Activated naive CD4-positive, alpha-beta T cell treated with anti-CD3 and anti-CD28 coated beads for 36 hours (primary cell): Measurements from ENCODE around the gene OSBP2. TPM values are rescaled to one million over a fixed set of nuclear protein-coding genes. Genes with fewer than 3 reads are reported as not detected.

Source experiments
- CTCF ChIA-PET: fragments of 350-600 bp; sonication (Branson Sonifier 250); formaldehyde crosslinking; loops from one replicate; lab custom pipeline; 2021; ENCODE audit warnings: antibody characterized with exemption; lab: Charles Lee
- DNase-seq: peaks from one replicate; pipeline ENCODE4 v3.0.0-alpha.2; 2020
- H3K27ac Mint-ChIP-seq: one replicate; pipeline ENCODE4 v1.8.0; 2021; ENCODE audit warnings: mild to moderate bottlenecking, mixed read lengths
- H3K27me3 Mint-ChIP-seq: one replicate; pipeline ENCODE4 v1.8.0; 2021; ENCODE audit warnings: low read depth, mixed read lengths
- H3K36me3 Mint-ChIP-seq: one replicate; pipeline ENCODE4 v1.8.0; 2021; ENCODE audit warnings: low read depth, mixed read lengths
- H3K4me1 Mint-ChIP-seq: one replicate; pipeline ENCODE4 v1.8.0; 2021; ENCODE audit warnings: low read depth, mixed read lengths
- H3K4me3 Mint-ChIP-seq: one replicate; pipeline ENCODE4 v1.8.0; 2021; ENCODE audit warnings: mild to moderate bottlenecking, moderate library complexity, mixed read lengths
- H3K9me3 Mint-ChIP-seq: one replicate; pipeline ENCODE4 v1.8.0; 2021; ENCODE audit warnings: mixed read lengths
- intact Hi-C: fragments of 100-400 bp; cut with micrococcal nuclease; formaldehyde crosslinking; loops from one replicate; pipeline ENCODE4 v1.15.1; 2023
- total RNA-seq, 2 experiments: library from RNA; stranded (reverse); gene quantifications; one replicate each; pipeline ENCODE4 v1.2.3, GENCODE V29; 2021

Gene OSBP2
- total RNA-seq, 2 experiments from 2014 or later: 0.81 to 0.89 TPM

GRCh38 chr22:30894371-30894740 lies 199.7 kb downstream of the OSBP2 start:
- peaks cover 33% of the 10 kb centered on the region for H3K4me1 Mint-ChIP-seq
- DNase-seq: no peak
- H3K27me3 Mint-ChIP-seq: no peaks in the 10 kb centered on the region
- CTCF ChIA-PET: interaction anchor here (0.6 kb wide), 1 partner anchor 24 kb away, joined by 3 read pairs; no protein-coding TSS in a partner anchor
- intact Hi-C loops: no loop called here
- H3K27ac Mint-ChIP-seq: no peak overlapping the region
- no peak overlapping the region for H3K4me3 Mint-ChIP-seq
- H3K9me3 Mint-ChIP-seq: no peaks in the 10 kb centered on the region
- peaks cover 3% of the 10 kb centered on the region for H3K36me3 Mint-ChIP-seq

DNA sequence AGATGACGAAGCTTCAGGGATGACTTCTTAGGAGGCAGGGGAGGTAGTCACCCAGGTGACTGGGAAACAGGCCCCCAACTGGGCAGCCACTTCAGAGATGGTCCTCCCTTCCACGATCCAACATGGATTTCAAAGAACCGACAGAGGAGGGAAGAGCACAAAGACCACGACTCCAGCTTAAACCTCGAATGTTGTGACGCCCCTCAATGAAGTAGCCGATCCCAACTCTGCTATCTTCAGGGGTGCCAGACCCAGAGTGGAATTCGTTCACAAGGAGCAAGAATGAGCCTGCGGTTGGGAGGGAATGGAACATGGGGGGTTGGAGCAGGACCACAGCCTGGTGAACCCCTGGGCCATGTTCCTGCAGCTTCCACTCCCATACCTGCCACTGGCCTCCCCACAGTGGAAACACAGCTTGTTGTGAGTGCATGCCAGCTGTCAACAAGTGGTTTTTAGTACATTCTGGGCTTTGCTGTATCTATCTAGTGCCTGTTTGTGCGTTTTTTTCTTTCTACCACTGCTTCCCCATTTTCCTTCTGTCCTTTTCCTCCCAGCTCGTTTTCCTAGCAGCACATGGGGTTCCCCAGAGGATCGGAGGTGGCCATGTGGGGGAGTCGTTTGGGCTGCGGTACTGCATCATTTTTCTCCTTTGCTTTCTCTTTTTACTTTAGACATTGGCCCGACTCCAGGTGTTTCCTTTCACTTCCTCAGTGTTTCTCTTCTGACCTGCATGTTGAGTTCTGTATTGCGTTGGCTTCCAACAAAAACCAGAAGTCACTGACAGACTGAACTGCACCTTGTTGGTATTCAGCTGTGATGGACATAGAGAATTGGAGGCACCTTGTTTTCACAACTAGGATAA lies 208.1 kb downstream of the OSBP2 start:
- Mint-ChIP-seq H3K4me3 (no peak overlapping the region), H3K9me3 (no peaks in the 10 kb centered on the region), H3K27me3 (no peaks in the 10 kb centered on the region), H3K36me3 (peaks cover 20% of the 10 kb centered on the region), H3K27ac (no peak overlapping the region), H3K4me1 (peaks cover 4% of the 10 kb centered on the region)
- no peak for DNase-seq
- CTCF ChIA-PET: interaction anchor here (1.5 kb wide), 1 partner anchor 17 kb away, joined by 4 read pairs; no protein-coding TSS in a partner anchor
- intact Hi-C loops: no loop called here

GRCh38 chr22:30903876-30904460 lies 209.3 kb downstream of the OSBP2 start:
- Mint-ChIP-seq H3K27me3 (no peaks in the 10 kb centered on the region), H3K9me3 (no peaks in the 10 kb centered on the region), H3K27ac (no peak overlapping the region), H3K4me3 (no peak overlapping the region), H3K36me3 (peaks cover 16% of the 10 kb centered on the region), H3K4me1 (peaks cover 4% of the 10 kb centered on the region)
- intact Hi-C loops: no loop called here
- no peak for DNase-seq
- CTCF ChIA-PET: interaction anchor here (1.5 kb wide), 1 partner anchor 16 kb away, joined by 4 read pairs; no protein-coding TSS in a partner anchor

DNA sequence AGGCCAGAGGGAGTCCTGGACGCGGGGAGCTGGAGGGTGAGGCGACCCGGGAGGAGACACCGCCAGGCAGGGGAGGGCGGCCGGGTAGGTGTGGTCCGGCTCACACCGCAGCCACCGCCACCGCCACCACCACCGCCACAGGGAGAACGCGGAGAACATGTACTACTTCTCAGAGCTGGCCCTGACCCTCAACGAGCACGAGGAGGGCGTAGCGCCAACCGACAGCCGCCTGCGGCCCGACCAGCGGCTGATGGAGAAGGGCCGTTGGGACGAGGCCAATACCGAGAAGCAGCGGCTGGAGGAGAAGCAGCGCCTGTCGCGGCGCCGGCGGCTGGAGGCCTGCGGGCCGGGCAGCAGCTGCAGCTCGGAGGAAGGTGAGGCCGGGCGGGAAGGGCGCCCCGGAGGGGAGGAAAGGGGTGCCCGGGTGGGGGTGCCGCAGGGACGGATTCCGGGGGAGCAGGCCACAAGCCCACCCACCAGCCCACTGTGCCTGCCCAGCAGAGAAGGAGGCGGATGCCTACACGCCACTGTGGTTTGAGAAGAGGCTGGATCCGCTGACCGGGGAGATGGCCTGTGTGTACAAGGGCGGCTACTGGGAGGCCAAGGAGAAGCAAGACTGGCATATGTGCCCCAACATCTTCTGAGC lies 211.1 kb downstream of the OSBP2 start:
- Mint-ChIP-seq H3K27me3 (no peaks in the 10 kb centered on the region), H3K4me1 (peaks cover 4% of the 10 kb centered on the region), H3K9me3 (no peaks in the 10 kb centered on the region)

GRCh38 chr22:30906411-30906810 lies 211.7 kb downstream of the OSBP2 start:
- no peaks in the 10 kb centered on the region for H3K27me3 Mint-ChIP-seq
- peaks cover 21% of the 10 kb centered on the region for H3K36me3 Mint-ChIP-seq
- peaks cover 4% of the 10 kb centered on the region for H3K4me1 Mint-ChIP-seq
- H3K9me3 Mint-ChIP-seq: no peaks in the 10 kb centered on the region
- DNase-seq: no peak
- H3K4me3 Mint-ChIP-seq: no peak overlapping the region
- intact Hi-C loops: no loop called here
- no peak overlapping the region for H3K27ac Mint-ChIP-seq
- CTCF ChIA-PET: no interaction called here

More for the DNA sequence above, 211.1 kb downstream of the OSBP2 start:
- Mint-ChIP-seq H3K36me3 (peaks cover 21% of the 10 kb centered on the region), H3K4me3 (no peak overlapping the region), H3K27ac (no peak overlapping the region)
- no peak for DNase-seq
- CTCF ChIA-PET: no interaction called here
- intact Hi-C loops: no loop called here

- no peak for DNase-seq
- Mint-ChIP-seq H3K36me3 (peaks cover 19% of the 10 kb centered on the region), H3K4me3 (no peak overlapping the region), H3K4me1 (peaks cover 4% of the 10 kb centered on the region), H3K27me3 (no peaks in the 10 kb centered on the region), H3K27ac (no peak overlapping the region), H3K9me3 (no peaks in the 10 kb centered on the region)
- intact Hi-C loops: no loop called here
- CTCF ChIA-PET: interaction anchor here (1.7 kb wide), 1 partner anchor 13 kb away, joined by 12 read pairs; no protein-coding TSS in a partner anchor
These were observed 212.3 kb downstream of the OSBP2 start for GRCh38 chr22:30906946-30907345.

- Mint-ChIP-seq H3K36me3 (peaks cover 11% of the 10 kb centered on the region), H3K4me1 (peaks cover under 1% of the 10 kb centered on the region), H3K27ac (no peak overlapping the region), H3K4me3 (no peak overlapping the region), H3K27me3 (no peaks in the 10 kb centered on the region), H3K9me3 (no peaks in the 10 kb centered on the region)
- DNase-seq: no peak
- intact Hi-C loops: no loop called here
- CTCF ChIA-PET: interaction anchor here (1.7 kb wide), 1 partner anchor 11 kb away, joined by 12 read pairs; no protein-coding TSS in a partner anchor
These were observed 213.4 kb downstream of the OSBP2 start for GRCh38 chr22:30908051-30908461.

- Mint-ChIP-seq H3K4me3 (no peak overlapping the region), H3K27ac (no peak overlapping the region), H3K36me3 (peaks cover 9% of the 10 kb centered on the region), H3K9me3 (no peaks in the 10 kb centered on the region), H3K27me3 (no peaks in the 10 kb centered on the region), H3K4me1 (no peaks in the 10 kb centered on the region)
- intact Hi-C loops: no loop called here
- CTCF ChIA-PET: interaction anchor here (2.3 kb wide), 1 partner anchor 11 kb away, joined by 10 read pairs; no protein-coding TSS in a partner anchor
- no peak for DNase-seq
These were observed 214.6 kb downstream of the OSBP2 start for GRCh38 chr22:30909306-30909705.

- Mint-ChIP-seq H3K27me3 (no peaks in the 10 kb centered on the region), H3K4me3 (no peak overlapping the region), H3K4me1 (no peaks in the 10 kb centered on the region), H3K27ac (no peak overlapping the region), H3K9me3 (peaks cover under 1% of the 10 kb centered on the region), H3K36me3 (peaks cover 8% of the 10 kb centered on the region)
- CTCF ChIA-PET: interaction anchor here (2.3 kb wide), 1 partner anchor 10 kb away, joined by 10 read pairs; no protein-coding TSS in a partner anchor
- intact Hi-C loops: no loop called here
- no peak for DNase-seq
These were observed 215.7 kb downstream of the OSBP2 start for GRCh38 chr22:30910358-30910757.

- peaks cover 4% of the 10 kb centered on the region for H3K9me3 Mint-ChIP-seq
- CTCF ChIA-PET: interaction anchor here (1.0 to 3.2 kb wide), 7 partner anchors 11 to 314 kb away, joined by 3 to 19 read pairs (median 5); partner anchors contain the start of gene OSBP2
- H3K27ac Mint-ChIP-seq: no peak overlapping the region
- peaks cover 5% of the 10 kb centered on the region for H3K36me3 Mint-ChIP-seq
- no peak overlapping the region for H3K4me3 Mint-ChIP-seq
- DNase-seq: no peak
- intact Hi-C loops: no loop called here
- H3K27me3 Mint-ChIP-seq: no peaks in the 10 kb centered on the region
- peaks cover 7% of the 10 kb centered on the region for H3K4me1 Mint-ChIP-seq
These were observed 224.1 kb downstream of the OSBP2 start for GRCh38 chr22:30918761-30919160.

DNA sequence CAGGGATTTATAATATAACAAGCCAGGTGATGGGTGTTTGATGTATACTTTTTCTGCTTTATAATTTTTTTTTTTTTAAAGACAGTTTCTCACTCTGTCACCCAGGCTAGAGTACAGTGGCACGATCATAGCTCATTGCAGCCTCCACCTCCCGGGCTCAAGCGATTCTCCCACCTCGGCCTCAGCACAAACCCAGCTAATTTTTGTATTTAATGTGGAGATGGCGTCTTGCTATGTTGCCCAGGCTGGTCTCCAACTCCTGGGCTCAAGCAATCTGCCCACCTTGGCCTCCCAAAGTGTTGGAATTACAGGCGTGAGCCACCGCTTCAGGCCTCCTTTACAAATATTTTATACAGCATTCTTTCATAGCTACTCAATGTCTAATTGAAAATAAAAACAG lies 225.3 kb downstream of the OSBP2 start:
- H3K9me3 Mint-ChIP-seq: peaks cover 4% of the 10 kb centered on the region
- peaks cover 7% of the 10 kb centered on the region for H3K4me1 Mint-ChIP-seq
- CTCF ChIA-PET: interaction anchor here (0.6 to 3.2 kb wide), 32 partner anchors 10 to 445 kb away, joined by 3 to 38 read pairs (median 5); partner anchors contain the start of gene OSBP2
- DNase-seq: no peak
- intact Hi-C loops: loop anchor here (1.0 kb wide), 3 partner anchors 157 to 286 kb away; no protein-coding TSS in a partner anchor
- H3K27me3 Mint-ChIP-seq: no peaks in the 10 kb centered on the region
- H3K27ac Mint-ChIP-seq: no peak overlapping the region
- H3K36me3 Mint-ChIP-seq: peaks cover 5% of the 10 kb centered on the region
- H3K4me3 Mint-ChIP-seq: no peak overlapping the region

GRCh38 chr22:30920407-30920806 lies 225.7 kb downstream of the OSBP2 start:
- H3K4me1 Mint-ChIP-seq: peaks cover 7% of the 10 kb centered on the region
- DNase-seq: peak; percentile 90
- intact Hi-C loops: loop anchor here (1.0 kb wide), 3 partner anchors 157 to 286 kb away; no protein-coding TSS in a partner anchor
- no peaks in the 10 kb centered on the region for H3K27me3 Mint-ChIP-seq
- H3K9me3 Mint-ChIP-seq: peaks cover 3% of the 10 kb centered on the region
- no peak overlapping the region for H3K27ac Mint-ChIP-seq
- H3K4me3 Mint-ChIP-seq: peak overlapping the region; percentile 56
- CTCF ChIA-PET: interaction anchor here (0.6 to 3.2 kb wide), 21 partner anchors 11 to 292 kb away, joined by 3 to 38 read pairs (median 5); no protein-coding TSS in a partner anchor
- peaks cover 5% of the 10 kb centered on the region for H3K36me3 Mint-ChIP-seq
